KMS-11 (cell line): ENCODE data around the gene AP3B1.

ENCODE experiments used
- H2AFZ ChIP-seq: fragments of 200-600 bp; sonication (generic); 2 replicates; pipeline ENCODE4 v1.6.1; 2016; ENCODE audit warnings: antibody characterized with exemption, mixed run types, low read depth
- H3K27ac ChIP-seq: fragments of 200-600 bp; sonication (generic); 2 replicates; pipeline ENCODE4 v1.6.1; 2016; ENCODE audit warnings: mild to moderate bottlenecking, mixed run types
- H3K27me3 ChIP-seq: fragments of 200-600 bp; sonication (generic); 2 replicates; pipeline ENCODE4 v1.6.1; 2017; ENCODE audit warnings: mild to moderate bottlenecking, low read depth, mixed run types, moderate library complexity; ENCODE audit not compliant: insufficient read depth
- H3K36me3 ChIP-seq: fragments of 200-600 bp; sonication (generic); 2 replicates; pipeline ENCODE4 v1.6.1; 2017; ENCODE audit warnings: mild to moderate bottlenecking, mixed run types; ENCODE audit not compliant: insufficient read depth
- H3K4me1 ChIP-seq: fragments of 200-600 bp; sonication (generic); 2 replicates; pipeline ENCODE4 v1.6.1; 2016; ENCODE audit warnings: mild to moderate bottlenecking, low read depth, mixed run types; ENCODE audit not compliant: poor library complexity, severe bottlenecking
- H3K4me2 ChIP-seq: fragments of 200-600 bp; sonication (generic); 2 replicates; pipeline ENCODE4 v1.7.0; 2016; ENCODE audit warnings: mild to moderate bottlenecking, mixed run types
- H3K4me3 ChIP-seq: fragments of 200-600 bp; sonication (generic); IDR thresholded peaks from 2 replicates; pipeline ENCODE4 v1.6.1; 2017; ENCODE audit warnings: low read depth, low read length, mixed read lengths; ENCODE audit not compliant: insufficient read depth
- H3K79me2 ChIP-seq: fragments of 200-600 bp; sonication (generic); 2 replicates; pipeline ENCODE4 v1.6.1; 2016; ENCODE audit warnings: low read depth, mixed run types; ENCODE audit not compliant: insufficient read depth
- H3K9ac ChIP-seq: fragments of 200-600 bp; sonication (generic); 2 replicates; pipeline ENCODE4 v1.6.1; 2016; ENCODE audit warnings: mild to moderate bottlenecking, mixed run types
- H4K20me1 ChIP-seq: fragments of 200-600 bp; sonication (generic); 2 replicates; pipeline ENCODE4 v1.6.1; 2016; ENCODE audit warnings: mild to moderate bottlenecking, mixed run types; ENCODE audit not compliant: insufficient read depth
- TF ChIP-seq, protein P1 (sequence below): fragments of 200-600 bp; sonication (generic); conservative IDR thresholded peaks from 2 replicates; pipeline ENCODE4 v1.6.1; 2017; ENCODE audit warnings: low read depth, mild to moderate bottlenecking, antibody characterized with exemption, low read length, moderate library complexity, mixed read lengths

The AP3B1 gene

GRCh38 chr5:78242001-78242400, 52.5 kb downstream of the AP3B1 start:
- TF ChIP-seq, protein P1, sequence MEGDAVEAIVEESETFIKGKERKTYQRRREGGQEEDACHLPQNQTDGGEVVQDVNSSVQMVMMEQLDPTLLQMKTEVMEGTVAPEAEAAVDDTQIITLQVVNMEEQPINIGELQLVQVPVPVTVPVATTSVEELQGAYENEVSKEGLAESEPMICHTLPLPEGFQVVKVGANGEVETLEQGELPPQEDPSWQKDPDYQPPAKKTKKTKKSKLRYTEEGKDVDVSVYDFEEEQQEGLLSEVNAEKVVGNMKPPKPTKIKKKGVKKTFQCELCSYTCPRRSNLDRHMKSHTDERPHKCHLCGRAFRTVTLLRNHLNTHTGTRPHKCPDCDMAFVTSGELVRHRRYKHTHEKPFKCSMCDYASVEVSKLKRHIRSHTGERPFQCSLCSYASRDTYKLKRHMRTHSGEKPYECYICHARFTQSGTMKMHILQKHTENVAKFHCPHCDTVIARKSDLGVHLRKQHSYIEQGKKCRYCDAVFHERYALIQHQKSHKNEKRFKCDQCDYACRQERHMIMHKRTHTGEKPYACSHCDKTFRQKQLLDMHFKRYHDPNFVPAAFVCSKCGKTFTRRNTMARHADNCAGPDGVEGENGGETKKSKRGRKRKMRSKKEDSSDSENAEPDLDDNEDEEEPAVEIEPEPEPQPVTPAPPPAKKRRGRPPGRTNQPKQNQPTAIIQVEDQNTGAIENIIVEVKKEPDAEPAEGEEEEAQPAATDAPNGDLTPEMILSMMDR: no peak
- Histone ChIP-seq H4K20me1 (no peaks in the 10 kb centered on the region), H3K27me3 (no peaks in the 10 kb centered on the region)

DNA sequence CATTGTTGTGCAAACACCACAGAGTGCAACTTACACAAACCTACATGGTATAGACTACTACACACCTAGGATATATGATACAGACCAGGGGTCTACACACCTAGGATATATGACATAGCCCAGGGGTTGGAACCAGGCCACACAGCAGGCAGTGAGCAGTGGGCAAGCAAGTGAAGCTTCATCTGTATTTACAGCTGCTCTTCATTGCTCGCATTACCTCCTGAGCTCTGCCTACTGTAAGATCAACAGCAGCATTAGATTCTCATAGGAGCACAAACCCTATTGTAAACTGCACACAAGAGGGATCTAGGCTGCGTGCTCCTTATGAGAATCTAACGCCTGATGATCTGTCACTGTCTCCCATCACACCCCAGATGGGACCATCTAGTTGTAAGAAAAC, 56.6 kb downstream of the AP3B1 start:
- H4K20me1 ChIP-seq: no peaks in the 10 kb centered on the region
- H3K36me3 ChIP-seq: no peaks in the 10 kb centered on the region; the same call in 1 of the 2 replicates
- H3K27me3 ChIP-seq: no peaks in the 10 kb centered on the region
- no peak overlapping the region for H3K9ac ChIP-seq
- no peak overlapping the region for H3K4me3 ChIP-seq
- TF ChIP-seq, protein P1: no peak
- H2AFZ ChIP-seq: no peak overlapping the region
- no peak overlapping the region for H3K27ac ChIP-seq
- H3K4me1 ChIP-seq: peaks cover 39% of the 10 kb centered on the region
- H3K79me2 ChIP-seq: no peaks in the 10 kb centered on the region
- H3K4me2 ChIP-seq: no peak overlapping the region

More at GRCh38 chr5:78242001-78242400, 52.5 kb downstream of the AP3B1 start:
- H3K36me3 ChIP-seq: no peaks in the 10 kb centered on the region; the same call in 1 of the 2 replicates
- peaks cover 6% of the 10 kb centered on the region for H3K4me1 ChIP-seq
- H2AFZ ChIP-seq: no peak overlapping the region
- H3K27ac ChIP-seq: no peak overlapping the region
- no peak overlapping the region for H3K4me2 ChIP-seq
- H3K4me3 ChIP-seq: no peak overlapping the region
- H3K79me2 ChIP-seq: no peaks in the 10 kb centered on the region
- no peak overlapping the region for H3K9ac ChIP-seq

DNA sequence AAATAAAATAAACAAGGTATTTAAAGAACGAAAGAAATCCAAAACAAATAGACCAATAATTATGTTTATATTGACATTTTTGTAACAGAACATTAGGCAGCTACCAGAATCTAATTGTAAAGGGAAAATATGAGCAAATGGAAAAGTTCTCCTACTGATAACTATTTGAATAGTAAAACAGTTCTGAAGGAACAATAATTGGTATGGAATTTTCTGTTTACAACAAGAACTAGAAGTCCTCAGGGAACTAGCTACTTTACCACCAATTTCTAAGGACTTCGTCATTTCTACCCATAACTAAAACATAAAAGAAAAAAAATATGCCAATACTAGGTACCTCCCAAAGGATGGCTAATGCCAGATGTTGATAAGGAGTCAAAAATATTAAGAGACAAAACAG, 58.5 kb downstream of the AP3B1 start:
- Histone ChIP-seq H3K4me1 (peaks cover 39% of the 10 kb centered on the region), H3K79me2 (no peaks in the 10 kb centered on the region), H3K4me3 (no peak overlapping the region), H3K27me3 (no peaks in the 10 kb centered on the region), H2AFZ (no peak overlapping the region), H4K20me1 (no peaks in the 10 kb centered on the region), H3K4me2 (peak overlapping the region; percentile 53), H3K36me3 (no peaks in the 10 kb centered on the region), H3K9ac (no peak overlapping the region), H3K27ac (peak overlapping the region; percentile 56; the same call in 1 of the 2 replicates)
- TF ChIP-seq, protein P1: no peak

GRCh38 chr5:78235289-78235688, 59.2 kb downstream of the AP3B1 start:
- Histone ChIP-seq H4K20me1 (no peaks in the 10 kb centered on the region), H3K27ac (peak overlapping the region; percentile 56), H3K9ac (no peak overlapping the region), H3K36me3 (no peaks in the 10 kb centered on the region), H3K79me2 (no peaks in the 10 kb centered on the region), H3K4me2 (peak overlapping the region; percentile 53), H3K4me1 (peaks cover 39% of the 10 kb centered on the region), H3K4me3 (no peak overlapping the region), H2AFZ (no peak overlapping the region), H3K27me3 (no peaks in the 10 kb centered on the region)
- TF ChIP-seq, protein P1: no peak
